SJCRH30 (cell line): ENCODE results near the gene ADGRL3. TPM values are rescaled to one million over a fixed set of nuclear protein-coding genes. Genes with fewer than 3 reads are reported as not detected.
"Not testable (repeated sequence)": the region's sequence is repeated elsewhere in the genome, so short reads cannot be mapped to it uniquely, and the experiment has no call there.

Experiments used
- DNase-seq, 2 experiments: peaks; one replicate each; pipeline ENCODE4 v3.0.0-alpha.2; 2015 to 2020
- H3K27ac ChIP-seq: fragments of 250-450 bp; sonication (Bioruptor Pico); 2 replicates; pipeline ENCODE4 v1.5.1; 2020; ENCODE audit warnings: mild to moderate bottlenecking, moderate library complexity
- H3K27me3 ChIP-seq: fragments of 250-450 bp; sonication (Bioruptor Pico); 2 replicates; pipeline ENCODE4 v1.5.1; 2020; ENCODE audit warnings: mild to moderate bottlenecking, moderate library complexity
- H3K36me3 ChIP-seq: fragments of 250-450 bp; sonication (Bioruptor Pico); 2 replicates; pipeline ENCODE4 v1.5.1; 2020; ENCODE audit warnings: mild to moderate bottlenecking, moderate library complexity
- H3K4me1 ChIP-seq: fragments of 250-450 bp; sonication (Bioruptor Pico); 2 replicates; pipeline ENCODE4 v1.5.1; 2020; ENCODE audit warnings: mild to moderate bottlenecking, moderate library complexity
- H3K4me3 ChIP-seq: fragments of 250-450 bp; sonication (Bioruptor Pico); 2 replicates; pipeline ENCODE4 v1.5.1; 2020; ENCODE audit warnings: mild to moderate bottlenecking, moderate library complexity
- H3K9me3 ChIP-seq: fragments of 250-450 bp; sonication (Bioruptor Pico); replicated peaks from 2 replicates; pipeline ENCODE4 v1.5.1; 2020; ENCODE audit warnings: mild to moderate bottlenecking, moderate library complexity
- total RNA-seq: library from RNA; depleted of rRNA; stranded (reverse); fragments of >200 nt; shearing (Covaris generic); gene quantifications from 2 replicates; pipeline ENCODE4 v1.2.3, GENCODE V29; 2014

ADGRL3 gene
- total RNA-seq, 1 experiment from 2014 or later = 0.40 TPM

- no peak for DNase-seq
- H3K4me3 ChIP-seq = no peak overlapping the region
- peaks cover 3% of the 10 kb centered on the region; the same call in 1 of the 2 replicates for H3K4me1 ChIP-seq
- no peaks in the 10 kb centered on the region for H3K36me3 ChIP-seq
- no peaks in the 10 kb centered on the region for H3K27me3 ChIP-seq
- no peaks in the 10 kb centered on the region for H3K9me3 ChIP-seq
- no peak overlapping the region for H3K27ac ChIP-seq
Observed at GRCh38 chr4:61605984-61606383, 405.9 kb downstream of the ADGRL3 start.

- Histone ChIP-seq H3K4me3 (no peak overlapping the region), H3K9me3 (no peaks in the 10 kb centered on the region), H3K36me3 (no peaks in the 10 kb centered on the region), H3K4me1 (no peaks in the 10 kb centered on the region), H3K27me3 (no peaks in the 10 kb centered on the region), H3K27ac (no peak overlapping the region)
- no peak for DNase-seq
Observed at GRCh38 chr4:61614231-61614630, 414.1 kb downstream of the ADGRL3 start.

GRCh38 chr4:61619528-61619927, 419.4 kb downstream of the ADGRL3 start:
- Histone ChIP-seq H3K9me3 (no peaks in the 10 kb centered on the region), H3K4me1 (no peaks in the 10 kb centered on the region), H3K27ac (no peak overlapping the region), H3K27me3 (no peaks in the 10 kb centered on the region), H3K36me3 (no peaks in the 10 kb centered on the region), H3K4me3 (no peak overlapping the region)
- DNase-seq = peak in 1 of 2 experiments; percentile 6

GRCh38 chr4:61628282-61628681, 428.2 kb downstream of the ADGRL3 start:
- Histone ChIP-seq H3K9me3 (no peaks in the 10 kb centered on the region), H3K27me3 (no peaks in the 10 kb centered on the region), H3K27ac (no peak overlapping the region), H3K36me3 (no peaks in the 10 kb centered on the region), H3K4me3 (no peak overlapping the region), H3K4me1 (no peaks in the 10 kb centered on the region)
- DNase-seq = no peak

- Histone ChIP-seq H3K4me3 (no peak overlapping the region), H3K9me3 (no peaks in the 10 kb centered on the region), H3K27ac (no peak overlapping the region), H3K4me1 (no peaks in the 10 kb centered on the region), H3K27me3 (no peaks in the 10 kb centered on the region), H3K36me3 (no peaks in the 10 kb centered on the region)
- no peak for DNase-seq
Observed at GRCh38 chr4:61628727-61629126, 428.6 kb downstream of the ADGRL3 start.

- DNase-seq = no peak
- Histone ChIP-seq H3K9me3 (no peaks in the 10 kb centered on the region), H3K4me3 (no peak overlapping the region), H3K27me3 (no peaks in the 10 kb centered on the region), H3K4me1 (no peaks in the 10 kb centered on the region), H3K36me3 (no peaks in the 10 kb centered on the region), H3K27ac (no peak overlapping the region)
Observed at GRCh38 chr4:61630548-61630947, 430.4 kb downstream of the ADGRL3 start.

GRCh38 chr4:61638591-61638990, 438.5 kb downstream of the ADGRL3 start:
- Histone ChIP-seq H3K4me3 (no peak overlapping the region), H3K27ac (no peak overlapping the region), H3K27me3 (no peaks in the 10 kb centered on the region), H3K4me1 (no peaks in the 10 kb centered on the region), H3K9me3 (no peaks in the 10 kb centered on the region), H3K36me3 (no peaks in the 10 kb centered on the region)
- no peak for DNase-seq

GRCh38 chr4:61646746-61647350, 446.7 kb downstream of the ADGRL3 start:
- Histone ChIP-seq H3K4me3 (peak overlapping the region; percentile 45), H3K27ac (peak overlapping the region; percentile 1; the same call in 1 of the 2 replicates)
- not testable (repeated sequence) for H3K36me3 ChIP-seq, H3K9me3 ChIP-seq, H3K27me3 ChIP-seq, H3K4me1 ChIP-seq
- peak; percentile 7 to 13 for DNase-seq

GRCh38 chr4:61648264-61648663, 448.1 kb downstream of the ADGRL3 start:
- Histone ChIP-seq H3K27ac (no peak overlapping the region), H3K27me3 (no peaks in the 10 kb centered on the region), H3K36me3 (no peaks in the 10 kb centered on the region), H3K4me1 (no peaks in the 10 kb centered on the region), H3K4me3 (no peak overlapping the region), H3K9me3 (no peaks in the 10 kb centered on the region)
- DNase-seq = no peak

- no peaks in the 10 kb centered on the region for H3K36me3 ChIP-seq
- no peak overlapping the region for H3K4me3 ChIP-seq
- H3K27ac ChIP-seq = no peak overlapping the region
- H3K4me1 ChIP-seq = no peaks in the 10 kb centered on the region
- no peaks in the 10 kb centered on the region for H3K9me3 ChIP-seq
- no peaks in the 10 kb centered on the region; the same call in 1 of the 2 replicates for H3K27me3 ChIP-seq
- no peak for DNase-seq
Observed at GRCh38 chr4:61657016-61657415, 456.9 kb downstream of the ADGRL3 start.

GRCh38 chr4:61661960-61662359, 461.8 kb downstream of the ADGRL3 start:
- Histone ChIP-seq H3K27ac (no peak overlapping the region), H3K4me1 (no peaks in the 10 kb centered on the region), H3K27me3 (peaks cover 3% of the 10 kb centered on the region; the same call in 1 of the 2 replicates), H3K4me3 (no peak overlapping the region), H3K36me3 (no peaks in the 10 kb centered on the region), H3K9me3 (no peaks in the 10 kb centered on the region)
- DNase-seq = no peak

GRCh38 chr4:61662362-61662761, 462.2 kb downstream of the ADGRL3 start:
- Histone ChIP-seq H3K36me3 (no peaks in the 10 kb centered on the region), H3K9me3 (no peaks in the 10 kb centered on the region), H3K4me1 (no peaks in the 10 kb centered on the region), H3K27ac (no peak overlapping the region), H3K4me3 (no peak overlapping the region), H3K27me3 (peaks cover 3% of the 10 kb centered on the region; the same call in 1 of the 2 replicates)
- no peak for DNase-seq

GRCh38 chr4:61663310-61663709, 463.2 kb downstream of the ADGRL3 start:
- no peak for DNase-seq
- Histone ChIP-seq H3K4me3 (no peak overlapping the region), H3K27ac (no peak overlapping the region), H3K9me3 (no peaks in the 10 kb centered on the region), H3K36me3 (no peaks in the 10 kb centered on the region), H3K27me3 (peaks cover 3% of the 10 kb centered on the region; the same call in 1 of the 2 replicates), H3K4me1 (no peaks in the 10 kb centered on the region)

- no peak for DNase-seq
- Histone ChIP-seq H3K36me3 (no peaks in the 10 kb centered on the region), H3K4me3 (no peak overlapping the region), H3K9me3 (no peaks in the 10 kb centered on the region), H3K27ac (no peak overlapping the region), H3K27me3 (0 out of 2 replicates have a peak, but pooled peaks cover 3% of the 10 kb centered on the region), H3K4me1 (no peaks in the 10 kb centered on the region)
Observed at GRCh38 chr4:61665649-61666048, 465.5 kb downstream of the ADGRL3 start.

GRCh38 chr4:61666244-61666643, 466.1 kb downstream of the ADGRL3 start:
- DNase-seq = no peak

GRCh38 chr4:61671599-61671998, 471.5 kb downstream of the ADGRL3 start:
- no peak overlapping the region for H3K27ac ChIP-seq
- no peaks in the 10 kb centered on the region for H3K36me3 ChIP-seq
- no peak for DNase-seq

More at GRCh38 chr4:61666244-61666643, 466.1 kb downstream of the ADGRL3 start:
- H3K9me3 ChIP-seq = no peaks in the 10 kb centered on the region
- H3K36me3 ChIP-seq = no peaks in the 10 kb centered on the region
- H3K4me3 ChIP-seq = no peak overlapping the region
- H3K27me3 ChIP-seq = 0 out of 2 replicates have a peak, but pooled peaks cover 3% of the 10 kb centered on the region
- H3K4me1 ChIP-seq = no peaks in the 10 kb centered on the region
- H3K27ac ChIP-seq = no peak overlapping the region

More at GRCh38 chr4:61671599-61671998, 471.5 kb downstream of the ADGRL3 start:
- no peak overlapping the region for H3K4me3 ChIP-seq
- H3K27me3 ChIP-seq = 0 out of 2 replicates have a peak, but pooled peaks cover 3% of the 10 kb centered on the region
- H3K4me1 ChIP-seq = no peaks in the 10 kb centered on the region
- H3K9me3 ChIP-seq = no peaks in the 10 kb centered on the region
